ENCODE results near the gene FBXO39.
"Not testable (repeated sequence)": the region's sequence is repeated elsewhere in the genome, so short reads cannot be mapped to it uniquely, and the experiment has no call there.

Gene FBXO39

DNA sequence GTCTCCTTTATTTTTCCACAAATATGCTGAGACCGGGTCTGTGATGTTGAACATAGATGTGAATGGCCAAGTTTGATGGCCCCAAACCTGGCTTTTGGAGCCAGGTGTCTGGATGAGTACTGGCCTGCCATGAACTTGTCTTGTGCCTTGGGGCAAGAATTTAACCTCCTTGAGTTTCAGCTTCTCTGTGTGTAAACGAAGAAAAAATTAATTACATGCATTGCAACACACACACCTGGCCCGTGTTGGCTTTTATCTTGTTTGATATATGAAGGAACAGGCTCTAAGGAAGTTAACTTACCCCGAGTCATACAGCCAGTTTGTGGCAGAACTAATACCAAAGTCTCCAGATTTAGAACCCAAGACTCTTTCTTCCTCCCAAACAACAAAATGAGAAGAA, 13.1 kb downstream of the FBXO39 start:
- DNase-seq (ENCODE audit: low read depth in 1 of 2, low spot score in 1 of 2): no peak

- DNase-seq (ENCODE audit: low read depth in 1 of 2, low spot score in 1 of 2): no peak
Measured at GRCh38 chr17:6793748-6794493, 17.9 kb downstream of the FBXO39 start.

- DNase-seq (ENCODE audit: low read depth in 1 of 2, low spot score in 1 of 2): no peak
Measured at GRCh38 chr17:6796017-6796886, 20.2 kb downstream of the FBXO39 start.

DNA sequence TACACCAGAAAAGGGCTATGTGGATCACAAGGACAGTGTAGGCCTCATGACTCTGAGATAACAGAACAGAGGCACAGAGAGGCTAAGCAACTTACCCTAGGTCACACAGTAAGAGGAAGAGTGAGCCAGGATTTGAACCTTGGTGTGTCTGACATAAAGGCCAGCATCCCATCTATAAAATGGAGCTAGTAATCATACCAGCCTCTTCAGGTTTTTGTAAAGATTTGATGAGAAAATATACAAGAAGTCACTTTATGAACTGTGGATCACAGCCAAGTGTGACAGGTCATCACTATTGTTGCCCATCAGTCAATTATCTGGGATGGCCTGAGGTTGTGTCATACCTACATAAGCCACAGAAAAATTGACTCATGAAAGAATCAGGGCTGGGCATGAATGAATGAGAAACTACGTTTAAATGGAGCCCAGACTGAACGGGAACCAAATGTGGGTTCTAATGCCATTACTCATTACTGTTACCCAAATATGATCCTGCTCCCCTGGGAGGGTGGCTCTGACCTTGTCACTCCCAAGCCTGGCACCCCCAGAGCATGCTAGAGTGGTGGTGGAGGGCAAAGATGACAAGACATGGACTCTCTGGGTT, 21.0 kb downstream of the FBXO39 start:
- no peak for DNase-seq (ENCODE audit: low read depth in 1 of 2, low spot score in 1 of 2)

DNA sequence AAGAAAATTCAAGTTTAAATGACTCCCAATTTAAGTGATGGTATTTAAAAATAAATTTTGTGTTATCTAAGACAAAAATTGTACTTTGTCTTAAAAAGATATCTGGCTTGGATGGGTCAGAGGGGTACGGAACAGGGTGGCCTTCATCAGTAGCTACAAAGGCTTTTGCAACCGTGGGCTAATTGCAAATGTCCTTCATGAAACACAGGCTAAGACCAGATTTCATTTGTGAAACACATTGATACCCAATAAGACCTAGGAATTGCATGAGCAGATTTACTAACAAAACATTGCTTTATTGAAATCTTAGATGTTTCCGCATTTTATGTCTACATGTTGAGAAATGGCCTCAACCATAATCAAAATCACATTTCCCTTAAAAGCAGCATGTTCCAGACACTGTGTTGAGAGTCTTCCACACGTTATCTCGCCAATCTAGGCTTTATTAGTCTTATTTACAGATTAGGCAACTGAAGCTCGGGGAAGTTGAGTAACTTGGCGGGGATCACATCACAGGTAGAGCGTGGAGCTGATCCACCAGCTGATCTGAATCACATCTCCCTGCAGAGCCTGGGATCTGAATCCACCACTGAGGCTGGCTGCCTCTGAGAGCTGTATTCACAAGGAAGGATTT, 21.8 kb downstream of the FBXO39 start:
- DNase-seq (ENCODE audit: low read depth in 1 of 2, low spot score in 1 of 2): no peak

DNA sequence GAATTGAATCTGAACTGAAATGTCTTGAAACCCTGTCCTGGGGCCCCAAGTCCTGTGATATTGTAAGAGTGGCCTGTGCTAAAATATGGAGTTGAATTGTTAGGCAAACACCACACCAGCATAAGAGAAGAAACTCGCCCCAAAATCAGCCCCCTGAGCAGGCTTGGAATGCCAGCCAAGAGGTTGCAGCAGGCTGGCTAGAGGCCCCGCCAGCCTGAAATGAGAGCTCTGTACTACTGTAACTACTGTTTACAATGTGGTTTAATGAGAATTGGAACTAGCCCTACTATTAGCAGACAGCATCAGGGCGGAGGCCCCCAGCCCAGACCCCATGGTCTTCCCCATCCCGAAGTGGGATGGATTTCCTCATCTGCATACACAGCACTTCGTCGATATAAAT, 23.7 kb downstream of the FBXO39 start:
- DNase-seq (ENCODE audit: low read depth in 1 of 2, low spot score in 1 of 2): no peak

- DNase-seq (ENCODE audit: low read depth in 1 of 2, low spot score in 1 of 2): peak in 1 of 2 donors; percentile 18
Measured at GRCh38 chr17:6800422-6801027, 24.5 kb downstream of the FBXO39 start.

DNA sequence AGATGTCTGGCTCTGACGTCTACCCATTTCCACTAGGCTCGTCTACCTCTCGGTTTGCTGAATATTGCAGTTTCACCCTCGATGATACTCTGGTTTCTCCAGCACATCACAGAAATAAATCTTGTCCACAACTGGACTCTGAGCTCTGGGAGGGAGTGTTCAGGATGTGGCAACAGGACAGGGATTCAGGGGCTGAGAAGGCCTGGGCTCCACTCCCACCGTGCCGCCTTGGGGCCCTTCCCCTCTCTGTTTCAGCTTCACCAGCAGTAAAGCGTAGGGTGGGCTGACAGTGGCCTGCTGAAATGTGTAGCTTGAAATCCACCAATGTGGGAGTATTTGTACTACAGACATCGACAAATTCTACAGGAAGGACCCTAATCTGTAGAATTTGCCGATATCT, 35.5 kb downstream of the FBXO39 start:
- no peak for DNase-seq (ENCODE audit: low read depth in 1 of 2, low spot score in 1 of 2)

DNA sequence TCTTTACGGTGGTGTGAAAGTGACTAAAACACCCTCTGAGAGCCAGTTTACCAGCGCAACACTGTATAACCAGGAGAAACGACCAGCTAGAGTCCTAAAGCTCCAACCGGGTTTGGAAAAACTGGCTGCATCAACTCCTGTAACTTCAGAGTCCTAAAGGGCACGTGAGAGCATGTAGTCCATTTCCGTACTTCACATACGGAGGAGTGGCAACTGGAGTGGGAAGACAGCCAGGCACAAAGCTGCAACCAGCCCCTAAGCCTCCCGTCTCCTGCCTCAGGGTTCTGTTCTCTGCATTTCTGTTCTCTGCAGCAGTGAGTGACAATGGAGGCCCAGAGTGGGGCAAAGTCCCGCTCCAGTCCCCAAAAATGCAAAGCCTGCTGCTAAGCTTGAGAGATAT, 36.3 kb downstream of the FBXO39 start:
- DNase-seq (ENCODE audit: low read depth in 1 of 2, low spot score in 1 of 2): no peak

DNA sequence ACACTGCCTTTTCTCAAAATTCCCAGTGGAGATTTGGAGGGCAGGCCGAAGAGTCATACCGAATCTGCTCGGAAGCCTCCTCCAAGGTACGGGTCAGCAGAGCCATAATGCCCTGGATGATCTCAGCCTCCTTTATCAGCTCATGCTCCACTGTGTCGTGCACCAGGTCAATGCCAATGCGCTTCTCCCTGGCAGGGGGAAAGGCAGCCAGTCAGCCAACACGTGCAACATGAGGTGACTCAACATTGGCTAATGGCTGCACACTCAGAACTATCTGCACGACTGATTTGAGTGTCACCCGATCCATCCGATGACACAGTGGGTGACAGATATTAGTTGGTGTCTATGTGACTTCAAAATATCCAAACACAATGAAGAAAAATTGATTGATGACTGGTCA, 39.8 kb downstream of the FBXO39 start:
- no peak for DNase-seq (ENCODE audit: low read depth in 1 of 2, low spot score in 1 of 2)

- DNase-seq (ENCODE audit: low read depth in 1 of 2, low spot score in 1 of 2): not testable (repeated sequence)
Measured at GRCh38 chr17:6816368-6816767, 40.4 kb downstream of the FBXO39 start.

GRCh38 chr17:6818938-6819337, 42.9 kb downstream of the FBXO39 start:
- DNase-seq (ENCODE audit: low read depth in 1 of 2, low spot score in 1 of 2): no peak

- DNase-seq (ENCODE audit: low read depth in 1 of 2, low spot score in 1 of 2): no peak
Measured at GRCh38 chr17:6823011-6823442, 47.0 kb downstream of the FBXO39 start.

GRCh38 chr17:6830383-6830986, 54.5 kb downstream of the FBXO39 start:
- no peak for DNase-seq (ENCODE audit: low read depth in 1 of 2, low spot score in 1 of 2)

DNA sequence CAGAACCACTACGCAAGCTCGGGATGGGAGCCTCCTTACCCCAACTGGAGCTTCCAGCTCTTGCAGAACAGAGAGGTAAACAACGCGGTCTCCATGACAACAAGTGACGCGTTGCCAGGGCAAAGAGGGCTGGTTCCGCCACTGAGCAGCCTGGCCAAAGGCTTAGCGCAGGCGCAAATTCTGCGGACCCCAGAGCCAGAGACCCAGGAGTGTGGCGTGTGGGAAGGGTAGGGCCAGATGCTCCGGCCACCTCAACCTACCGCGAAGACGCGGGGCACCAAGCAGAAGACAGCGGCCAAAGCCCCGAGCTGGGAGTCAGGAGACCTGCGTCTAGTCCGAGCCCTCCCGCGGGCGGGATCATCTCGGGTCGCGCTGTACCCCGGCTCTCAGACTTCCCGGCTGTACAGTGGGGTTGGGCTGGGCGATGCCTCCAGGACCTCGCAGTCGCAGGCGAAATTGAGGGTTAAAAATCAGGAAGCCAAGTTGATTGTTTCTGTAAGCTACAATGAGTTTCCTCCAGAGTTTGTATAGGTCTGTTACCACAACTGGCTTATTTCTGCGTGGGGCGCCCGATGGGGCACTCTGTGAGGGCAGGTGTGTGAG, 55.7 kb downstream of the FBXO39 start, which contains the start of gene TEKT1:
Gene TEKT1 (minus strand): TSS at position 69 of the 603 bp plus-strand sequence. CDS start 1,353 bp downstream, outside the sequence.
- DNase-seq (ENCODE audit: low read depth in 1 of 2, low spot score in 1 of 2): peak; percentile 24 to 55
